ENCODE measurements around the gene MYH10.

DNA sequence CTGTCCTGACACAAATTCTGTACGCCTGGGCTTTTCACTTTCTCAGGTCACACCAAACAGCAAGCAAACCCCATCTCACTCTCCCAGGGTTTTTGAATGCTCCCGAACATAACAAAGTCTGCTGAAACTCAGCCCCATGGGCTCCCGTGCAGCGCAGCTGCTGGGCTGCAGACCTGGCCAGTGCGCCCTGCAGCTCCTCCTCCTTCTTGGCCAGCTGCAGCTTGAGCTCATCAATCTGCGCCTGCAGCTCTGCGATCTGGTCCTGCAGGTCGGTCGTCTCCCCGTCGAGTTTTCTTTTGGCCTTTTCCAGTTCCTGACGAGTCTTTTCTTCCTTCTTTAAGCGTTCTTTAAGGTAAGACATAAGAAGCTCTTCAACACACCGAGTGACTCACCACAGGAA, 124.4 kb downstream of the MYH10 start:
- TF ChIP-seq CTCF (IDR thresholded peaks at IDR 0.05; ENCODE audit: low read length) = no peak
- TF ChIP-seq EZH2 (optimal IDR thresholded peaks at IDR 0.05; ENCODE audit: low read depth, low read length) = no peak
- TF ChIP-seq EZH2phosphoT487 (IDR thresholded peaks at IDR 0.05; ENCODE audit: low read length) = no peak

Data from MM.1S (cell line).